Liver (tissue), 9 donors: ENCODE data around the gene CWH43. TPM values are rescaled to one million over a fixed set of nuclear protein-coding genes. Genes with fewer than 3 reads are reported as not detected.

Experiments used
- DNase-seq: peaks from one replicate; pipeline ENCODE4 v3.0.0-alpha.2; 2017; ENCODE audit warnings: low spot score
- H3K27ac ChIP-seq, 2 donors: one replicate each; pipeline ENCODE4 v1.7.0; 2013; ENCODE audit warnings: inconsistent platforms in 2 of 2, low read length in 2 of 2, control low read depth in 1 of 2, low read depth in 1 of 2, mild to moderate bottlenecking in 1 of 2
- H3K27me3 ChIP-seq, 4 donors: one replicate each; pipeline versions ENCODE4 v1.6.1 to v1.7.0; 2013; ENCODE audit warnings: low read length in 3 of 4, inconsistent platforms in 1 of 4, mild to moderate bottlenecking in 1 of 4, moderate library complexity in 1 of 4; ENCODE audit not compliant: control insufficient read depth in 4 of 4, insufficient read depth in 4 of 4
- H3K36me3 ChIP-seq, 4 donors: one replicate each; pipeline versions ENCODE4 v1.6.1 to v1.7.0; 2013; ENCODE audit warnings: low read length in 3 of 4, mild to moderate bottlenecking in 3 of 4, low read depth in 1 of 4, moderate library complexity in 1 of 4; ENCODE audit not compliant: control insufficient read depth in 4 of 4, insufficient read depth in 3 of 4
- H3K4me1 ChIP-seq, 4 donors: one replicate each; pipeline versions ENCODE4 v1.6.1 to v1.7.0; 2013; ENCODE audit warnings: low read length in 3 of 4, mild to moderate bottlenecking in 3 of 4, moderate library complexity in 1 of 4; ENCODE audit not compliant: control insufficient read depth in 4 of 4, insufficient read depth in 4 of 4
- H3K4me3 ChIP-seq, 3 donors: one replicate each; pipeline versions ENCODE4 v1.6.1 to v1.7.0; 2013; ENCODE audit warnings: low read length in 3 of 3, control low read depth in 1 of 3, low read depth in 1 of 3, mild to moderate bottlenecking in 1 of 3
- H3K9ac ChIP-seq, 2 donors: one replicate each; pipeline ENCODE4 v1.7.0; 2013; ENCODE audit warnings: low read length in 2 of 2, mild to moderate bottlenecking in 2 of 2, moderate library complexity in 2 of 2, control low read depth in 1 of 2, low read depth in 1 of 2
- H3K9me3 ChIP-seq, 4 donors: one replicate each; pipeline versions ENCODE4 v1.6.1 to v1.7.0; 2013; ENCODE audit warnings: low read length in 3 of 4; ENCODE audit not compliant: control insufficient read depth in 4 of 4
- EGR1 ChIP-seq, 2 donors: IDR thresholded peaks; 2 replicates each; pipeline ENCODE4 v1.6.1; 2016 to 2018; ENCODE audit warnings: antibody characterized with exemption in 2 of 2, low read depth in 2 of 2
- FOXA1 ChIP-seq: IDR thresholded peaks from 2 replicates; pipeline ENCODE4 v1.6.1; 2016; ENCODE audit warnings: antibody characterized with exemption
- FOXA2 ChIP-seq: IDR thresholded peaks from 2 replicates; pipeline ENCODE4 v1.6.1; 2016; ENCODE audit warnings: antibody characterized with exemption
- HNF4A ChIP-seq, 2 donors: conservative IDR thresholded peaks; 2 replicates each; pipeline ENCODE4 v1.6.1; 2016; ENCODE audit warnings: antibody characterized with exemption in 2 of 2, mild to moderate bottlenecking in 2 of 2
- HNF4G ChIP-seq: IDR thresholded peaks from 2 replicates; pipeline ENCODE4 v1.6.1; 2016; ENCODE audit warnings: antibody characterized with exemption
- NR2F2 ChIP-seq: IDR thresholded peaks from 2 replicates; pipeline ENCODE4 v1.6.1; 2016; ENCODE audit warnings: antibody characterized with exemption
- RAD21 ChIP-seq, 2 donors: IDR thresholded peaks; 2 replicates each; pipeline ENCODE4 v1.6.1; 2016; ENCODE audit warnings: antibody characterized with exemption in 2 of 2, mild to moderate bottlenecking in 2 of 2
- RXRA ChIP-seq, 2 donors: IDR thresholded peaks; 2 replicates each; pipeline ENCODE4 v1.6.1; 2017 to 2018; ENCODE audit warnings: antibody characterized with exemption in 2 of 2, mild to moderate bottlenecking in 1 of 2
- SP1 ChIP-seq: IDR thresholded peaks from 2 replicates; pipeline ENCODE4 v1.6.1; 2018; ENCODE audit warnings: antibody characterized with exemption, mild to moderate bottlenecking
- YY1 ChIP-seq: IDR thresholded peaks from 2 replicates; pipeline ENCODE4 v1.6.1; 2016; ENCODE audit warnings: antibody characterized with exemption, mild to moderate bottlenecking
- WGBS: extraction: QIAGEN DNeasy Blood & Tissue Kit; methylation state at CpG from one replicate; pipeline ENCODE4 v1.1.7; 2013; 5-methylcytosine and 5-hydroxymethylcytosine counted together
- polyA plus RNA-seq, 2 donors: library from polyadenylated mRNA; stranded (reverse) in 1 of 2; unstranded in 1 of 2; fragments of 200-250 nt in 1 of 2; fragments of >200 nt in 1 of 2; fragmentation: Nextera tagmentation in 1 of 2; extraction: Ambion mirVana in 1 of 2; gene quantifications; one replicate each; pipeline versions ENCODE4 v1.2.1 to v1.2.3, GENCODE V29; 2013 to 2015
- total RNA-seq, 2 donors: library from RNA; depleted of rRNA; stranded (reverse); fragments of >200 nt; gene quantifications; one replicate each; pipeline ENCODE4 v1.2.3, GENCODE V29; 2014
- TF ChIP-seq, protein P1 (sequence below): IDR thresholded peaks from 2 replicates; pipeline ENCODE4 v1.6.1; 2016; ENCODE audit warnings: antibody characterized with exemption
- TF ChIP-seq, protein P2 (sequence below): IDR thresholded peaks from 2 replicates; pipeline ENCODE4 v1.6.1; 2016; ENCODE audit warnings: antibody characterized with exemption
- TF ChIP-seq, protein P3 (sequence below): IDR thresholded peaks from 2 replicates; pipeline ENCODE4 v1.6.1; 2016; ENCODE audit warnings: antibody characterized with exemption, mild to moderate bottlenecking
- TF ChIP-seq, protein P4 (sequence below): fragments of 150-350 bp; IDR thresholded peaks from 2 replicates; pipeline ENCODE4 v1.5.1; 2017; ENCODE audit warnings: improper control_type of control experiment, low read depth, low read length; ENCODE audit not compliant: missing input control
- donor health status: healthy.
- donor health status: healthy.
- donor health status: healthy.
- donor health status: healthy.
- donor health status: healthy.

The CWH43 gene
- total and polyA plus RNA-seq, 4 donors = 0.08 to 0.13 (median 0.10) TPM; not detected in 1

DNA sequence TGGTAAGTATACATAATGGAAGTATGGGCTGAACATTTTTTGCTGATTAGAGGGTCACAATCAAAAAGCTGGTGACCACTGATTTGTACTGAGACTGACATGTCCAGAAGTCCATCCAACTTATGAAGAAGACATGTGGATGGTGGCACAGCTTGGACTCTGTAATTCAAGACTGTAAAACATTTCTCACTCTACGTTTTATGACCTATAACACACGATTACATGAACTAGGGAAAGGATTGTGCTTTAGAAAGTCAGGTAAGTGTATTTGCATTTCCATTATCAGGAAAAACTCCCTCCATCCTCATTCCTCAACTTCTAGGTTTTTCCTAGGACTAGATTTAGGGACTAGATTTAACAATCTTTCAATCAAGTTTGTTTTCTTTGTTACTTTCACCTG is 49.0 kb upstream of the CWH43 start:
- peaks cover 0 to 2% (median 0%) of the 10 kb centered on the region in 4 donors for H3K9me3 ChIP-seq
- no peaks in the 10 kb centered on the region for H3K36me3 ChIP-seq
- no peaks in the 10 kb centered on the region for H3K4me1 ChIP-seq
- no peak overlapping the region for H3K9ac ChIP-seq
- TF ChIP-seq, protein P1, sequence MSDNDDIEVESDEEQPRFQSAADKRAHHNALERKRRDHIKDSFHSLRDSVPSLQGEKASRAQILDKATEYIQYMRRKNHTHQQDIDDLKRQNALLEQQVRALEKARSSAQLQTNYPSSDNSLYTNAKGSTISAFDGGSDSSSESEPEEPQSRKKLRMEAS = no peak
- TF ChIP-seq YY1 (no peak), HNF4A (conservative IDR thresholded peaks at IDR 0.05) (no peak), FOXA1 (no peak), EGR1 (IDR thresholded peaks at IDR 0.05; ENCODE audit: low read depth in 2 of 2) (no peak), SP1 (no peak), FOXA2 (no peak), RAD21 (IDR thresholded peaks at IDR 0.05) (no peak)
- TF ChIP-seq, protein P2, sequence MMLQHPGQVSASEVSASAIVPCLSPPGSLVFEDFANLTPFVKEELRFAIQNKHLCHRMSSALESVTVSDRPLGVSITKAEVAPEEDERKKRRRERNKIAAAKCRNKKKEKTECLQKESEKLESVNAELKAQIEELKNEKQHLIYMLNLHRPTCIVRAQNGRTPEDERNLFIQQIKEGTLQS = no peak
- TF ChIP-seq, protein P3, sequence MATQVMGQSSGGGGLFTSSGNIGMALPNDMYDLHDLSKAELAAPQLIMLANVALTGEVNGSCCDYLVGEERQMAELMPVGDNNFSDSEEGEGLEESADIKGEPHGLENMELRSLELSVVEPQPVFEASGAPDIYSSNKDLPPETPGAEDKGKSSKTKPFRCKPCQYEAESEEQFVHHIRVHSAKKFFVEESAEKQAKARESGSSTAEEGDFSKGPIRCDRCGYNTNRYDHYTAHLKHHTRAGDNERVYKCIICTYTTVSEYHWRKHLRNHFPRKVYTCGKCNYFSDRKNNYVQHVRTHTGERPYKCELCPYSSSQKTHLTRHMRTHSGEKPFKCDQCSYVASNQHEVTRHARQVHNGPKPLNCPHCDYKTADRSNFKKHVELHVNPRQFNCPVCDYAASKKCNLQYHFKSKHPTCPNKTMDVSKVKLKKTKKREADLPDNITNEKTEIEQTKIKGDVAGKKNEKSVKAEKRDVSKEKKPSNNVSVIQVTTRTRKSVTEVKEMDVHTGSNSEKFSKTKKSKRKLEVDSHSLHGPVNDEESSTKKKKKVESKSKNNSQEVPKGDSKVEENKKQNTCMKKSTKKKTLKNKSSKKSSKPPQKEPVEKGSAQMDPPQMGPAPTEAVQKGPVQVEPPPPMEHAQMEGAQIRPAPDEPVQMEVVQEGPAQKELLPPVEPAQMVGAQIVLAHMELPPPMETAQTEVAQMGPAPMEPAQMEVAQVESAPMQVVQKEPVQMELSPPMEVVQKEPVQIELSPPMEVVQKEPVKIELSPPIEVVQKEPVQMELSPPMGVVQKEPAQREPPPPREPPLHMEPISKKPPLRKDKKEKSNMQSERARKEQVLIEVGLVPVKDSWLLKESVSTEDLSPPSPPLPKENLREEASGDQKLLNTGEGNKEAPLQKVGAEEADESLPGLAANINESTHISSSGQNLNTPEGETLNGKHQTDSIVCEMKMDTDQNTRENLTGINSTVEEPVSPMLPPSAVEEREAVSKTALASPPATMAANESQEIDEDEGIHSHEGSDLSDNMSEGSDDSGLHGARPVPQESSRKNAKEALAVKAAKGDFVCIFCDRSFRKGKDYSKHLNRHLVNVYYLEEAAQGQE = no peak
- TF ChIP-seq, protein P4, sequence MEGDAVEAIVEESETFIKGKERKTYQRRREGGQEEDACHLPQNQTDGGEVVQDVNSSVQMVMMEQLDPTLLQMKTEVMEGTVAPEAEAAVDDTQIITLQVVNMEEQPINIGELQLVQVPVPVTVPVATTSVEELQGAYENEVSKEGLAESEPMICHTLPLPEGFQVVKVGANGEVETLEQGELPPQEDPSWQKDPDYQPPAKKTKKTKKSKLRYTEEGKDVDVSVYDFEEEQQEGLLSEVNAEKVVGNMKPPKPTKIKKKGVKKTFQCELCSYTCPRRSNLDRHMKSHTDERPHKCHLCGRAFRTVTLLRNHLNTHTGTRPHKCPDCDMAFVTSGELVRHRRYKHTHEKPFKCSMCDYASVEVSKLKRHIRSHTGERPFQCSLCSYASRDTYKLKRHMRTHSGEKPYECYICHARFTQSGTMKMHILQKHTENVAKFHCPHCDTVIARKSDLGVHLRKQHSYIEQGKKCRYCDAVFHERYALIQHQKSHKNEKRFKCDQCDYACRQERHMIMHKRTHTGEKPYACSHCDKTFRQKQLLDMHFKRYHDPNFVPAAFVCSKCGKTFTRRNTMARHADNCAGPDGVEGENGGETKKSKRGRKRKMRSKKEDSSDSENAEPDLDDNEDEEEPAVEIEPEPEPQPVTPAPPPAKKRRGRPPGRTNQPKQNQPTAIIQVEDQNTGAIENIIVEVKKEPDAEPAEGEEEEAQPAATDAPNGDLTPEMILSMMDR = no peak
- H3K27me3 ChIP-seq = no peaks in the 10 kb centered on the region
- no peak for DNase-seq
- 85% methylated on average over 2 of the region's 2 CpGs for WGBS
- H3K4me3 ChIP-seq = no peak overlapping the region
- H3K27ac ChIP-seq = no peak overlapping the region

DNA sequence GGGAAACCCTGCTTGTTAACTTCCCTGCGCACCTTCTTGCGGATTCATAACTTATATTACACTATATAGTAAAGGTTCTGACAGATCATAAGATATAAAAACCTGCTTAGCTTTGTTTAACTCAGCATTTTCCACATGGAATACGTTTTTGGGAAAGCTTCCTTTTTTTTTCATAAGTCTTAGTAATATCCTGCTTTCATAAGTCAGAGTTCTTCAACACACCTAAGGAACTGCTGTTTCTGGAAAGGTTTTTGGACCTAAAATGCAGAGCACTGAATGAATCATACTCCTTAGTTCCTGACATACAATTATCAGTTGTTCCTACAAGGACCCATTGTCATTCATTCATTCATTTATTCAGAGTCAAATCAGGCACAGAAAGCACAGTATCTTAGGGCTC is 47.2 kb upstream of the CWH43 start:
- no peaks in the 10 kb centered on the region for H3K4me1 ChIP-seq
- no peak overlapping the region for H3K27ac ChIP-seq
- TF ChIP-seq, protein P1 = no peak
- TF ChIP-seq RXRA (IDR thresholded peaks at IDR 0.05) (no peak), HNF4G (no peak), NR2F2 (no peak), FOXA2 (no peak), SP1 (no peak)
- TF ChIP-seq, protein P3 = no peak
- peaks cover 0 to 2% (median 0%) of the 10 kb centered on the region in 4 donors for H3K9me3 ChIP-seq
- H3K4me3 ChIP-seq = no peak overlapping the region
- H3K27me3 ChIP-seq = no peaks in the 10 kb centered on the region
- no peaks in the 10 kb centered on the region for H3K36me3 ChIP-seq
- 89% methylated on average over 3 of the region's 3 CpGs for WGBS
- DNase-seq = no peak
- H3K9ac ChIP-seq = no peak overlapping the region
